Measurements from ENCODE around the gene PIH1D2.

Gene PIH1D2

GRCh38 chr11:112114460-112114859 lies 40.6 kb upstream of the PIH1D2 start:
- TF ChIP-seq HDGF (IDR thresholded peaks at IDR 0.05; ENCODE audit: borderline replicate concordance) (no peak), LEF1 (IDR thresholded peaks at IDR 0.05; ENCODE audit: borderline replicate concordance) (no peak), TARDBP (IDR thresholded peaks at IDR 0.05) (no peak), BHLHE40 (IDR thresholded peaks at IDR 0.05; ENCODE audit: borderline replicate concordance) (no peak), CTBP1 (IDR thresholded peaks at IDR 0.05; ENCODE audit: borderline replicate concordance) (no peak), FOXK2 (IDR thresholded peaks at IDR 0.05) (no peak), PKNOX1 (IDR thresholded peaks at IDR 0.05) (no peak), ARNT (IDR thresholded peaks at IDR 0.05) (no peak), SUZ12 (IDR thresholded peaks at IDR 0.05) (no peak), L3MBTL2 (conservative IDR thresholded peaks at IDR 0.05) (no peak), NFRKB (IDR thresholded peaks at IDR 0.05) (no peak), FOXM1 (IDR thresholded peaks at IDR 0.05; ENCODE audit: borderline replicate concordance) (no peak), FOXA1 (IDR thresholded peaks at IDR 0.05) (no peak), ELF4 (IDR thresholded peaks at IDR 0.05) (no peak), SP1 (IDR thresholded peaks at IDR 0.05) (no peak)
- DNase-seq (ENCODE audit: extremely low spot score), result no peak
- ChIA-PET POLR2A (no interaction called here), CTCF (interaction anchor here (1.3 to 2.6 kb wide), 4 partner anchors 9 to 166 kb away, joined by 3 to 8 read pairs (median 4); no protein-coding TSS in a partner anchor)

GRCh38 chr11:112113539-112114457 lies 40.0 kb upstream of the PIH1D2 start:
- ChIA-PET CTCF (interaction anchor here (0.6 to 2.6 kb wide), 22 partner anchors 8 to 1804 kb away, joined by 3 to 8 read pairs (median 4); partner anchors contain the start of genes BCO2 and PTS), POLR2A (interaction anchor here (1.0 kb wide), 1 partner anchor 62 kb away, joined by 3 read pairs; the partner anchor contains the start of gene BCO2)
- DNase-seq (ENCODE audit: extremely low spot score), result peak; percentile 63
- peak; percentile 29; the same call in 1 of the 2 replicates for TF ChIP-seq PKNOX1 (IDR thresholded peaks at IDR 0.05)
- TF ChIP-seq TARDBP (IDR thresholded peaks at IDR 0.05), result no peak

GRCh38 chr11:112106070-112106469 lies 32.3 kb upstream of the PIH1D2 start:
- POLR2A ChIA-PET, result no interaction called here
- CTCF ChIA-PET, result interaction anchor here (1.3 kb wide), 1 partner anchor 8 kb away, joined by 3 read pairs; no protein-coding TSS in a partner anchor
- DNase-seq (ENCODE audit: extremely low spot score), result no peak
- TF ChIP-seq ARNT (IDR thresholded peaks at IDR 0.05) (no peak), HDGF (IDR thresholded peaks at IDR 0.05; ENCODE audit: borderline replicate concordance) (no peak), CTBP1 (IDR thresholded peaks at IDR 0.05; ENCODE audit: borderline replicate concordance) (no peak)

GRCh38 chr11:112103446-112103845 lies 29.6 kb upstream of the PIH1D2 start:
- no peak for DNase-seq (ENCODE audit: extremely low spot score)
- ChIA-PET POLR2A (interaction anchor here (1.7 kb wide), 1 partner anchor 17 kb away, joined by 5 read pairs; the partner anchor contains the start of genes SDHD and TIMM8B), CTCF (interaction anchor here (1.2 kb wide), 1 partner anchor 9 kb away, joined by 4 read pairs; no protein-coding TSS in a partner anchor)
- TF ChIP-seq HDGF (IDR thresholded peaks at IDR 0.05; ENCODE audit: borderline replicate concordance) (no peak), FOXA1 (IDR thresholded peaks at IDR 0.05) (no peak), CTBP1 (IDR thresholded peaks at IDR 0.05; ENCODE audit: borderline replicate concordance) (no peak), ARNT (IDR thresholded peaks at IDR 0.05) (no peak), SP1 (IDR thresholded peaks at IDR 0.05) (no peak), FOXK2 (IDR thresholded peaks at IDR 0.05) (no peak), L3MBTL2 (conservative IDR thresholded peaks at IDR 0.05) (no peak), SUZ12 (IDR thresholded peaks at IDR 0.05) (no peak), ZNF384 (IDR thresholded peaks at IDR 0.05) (no peak), PKNOX1 (IDR thresholded peaks at IDR 0.05) (no peak), ELF4 (IDR thresholded peaks at IDR 0.05) (no peak), FOXM1 (IDR thresholded peaks at IDR 0.05; ENCODE audit: borderline replicate concordance) (no peak), BHLHE40 (IDR thresholded peaks at IDR 0.05; ENCODE audit: borderline replicate concordance) (no peak), NFRKB (IDR thresholded peaks at IDR 0.05) (no peak), TARDBP (IDR thresholded peaks at IDR 0.05) (no peak), LEF1 (IDR thresholded peaks at IDR 0.05; ENCODE audit: borderline replicate concordance) (no peak)

- CTCF ChIA-PET, result interaction anchor here (0.5 to 1.0 kb wide), 2 partner anchors 13 to 22 kb away, joined by 3 to 5 read pairs; no protein-coding TSS in a partner anchor
- POLR2A ChIA-PET, result interaction anchor here (1.3 kb wide), 1 partner anchor 14 kb away, joined by 5 read pairs; the partner anchor contains the start of genes SDHD and TIMM8B
- no peak for TF ChIP-seq HDGF (IDR thresholded peaks at IDR 0.05; ENCODE audit: borderline replicate concordance)
- no peak for DNase-seq (ENCODE audit: extremely low spot score)
Observed at GRCh38 chr11:112100462-112100861, 26.6 kb upstream of the PIH1D2 start.

GRCh38 chr11:112097734-112098528 lies 24.1 kb upstream of the PIH1D2 start:
- CTCF ChIA-PET, result no interaction called here
- no peak for DNase-seq (ENCODE audit: extremely low spot score)
- TF ChIP-seq SUZ12 (IDR thresholded peaks at IDR 0.05) (no peak), SP1 (IDR thresholded peaks at IDR 0.05) (no peak), HDGF (IDR thresholded peaks at IDR 0.05; ENCODE audit: borderline replicate concordance) (no peak), BHLHE40 (IDR thresholded peaks at IDR 0.05; ENCODE audit: borderline replicate concordance) (no peak), FOXM1 (IDR thresholded peaks at IDR 0.05; ENCODE audit: borderline replicate concordance) (no peak), ARNT (IDR thresholded peaks at IDR 0.05) (no peak), NFRKB (IDR thresholded peaks at IDR 0.05) (no peak), ZNF384 (IDR thresholded peaks at IDR 0.05) (no peak), CTBP1 (IDR thresholded peaks at IDR 0.05; ENCODE audit: borderline replicate concordance) (no peak), LEF1 (IDR thresholded peaks at IDR 0.05; ENCODE audit: borderline replicate concordance) (no peak), TARDBP (IDR thresholded peaks at IDR 0.05) (no peak), L3MBTL2 (conservative IDR thresholded peaks at IDR 0.05) (no peak), ELF4 (IDR thresholded peaks at IDR 0.05) (no peak), FOXK2 (IDR thresholded peaks at IDR 0.05) (no peak), PKNOX1 (IDR thresholded peaks at IDR 0.05) (no peak), FOXA1 (IDR thresholded peaks at IDR 0.05) (no peak)
- POLR2A ChIA-PET, result no interaction called here
